ENCODE data around the gene TMEM116.

- TF ChIP-seq POLR2AphosphoS5 (IDR thresholded peaks at IDR 0.05; ENCODE audit: low read depth, low read length) (no peak), SPI1 (IDR thresholded peaks at IDR 0.05; ENCODE audit: low read depth, low read length) (no peak), POLR2A (IDR thresholded peaks at IDR 0.05; ENCODE audit: low read depth, low read length) (no peak), PAX5 (IDR thresholded peaks at IDR 0.05; ENCODE audit: insufficient read depth, low read length, severe bottlenecking) (no peak), TAF1 (IDR thresholded peaks at IDR 0.05; ENCODE audit: low read depth, low read length) (no peak)
Measured at GRCh38 chr12:112029301-112029700, 16.3 kb upstream of the TMEM116 start.
